Measurements from ENCODE around the gene UBE2N.

UBE2N gene

DNA sequence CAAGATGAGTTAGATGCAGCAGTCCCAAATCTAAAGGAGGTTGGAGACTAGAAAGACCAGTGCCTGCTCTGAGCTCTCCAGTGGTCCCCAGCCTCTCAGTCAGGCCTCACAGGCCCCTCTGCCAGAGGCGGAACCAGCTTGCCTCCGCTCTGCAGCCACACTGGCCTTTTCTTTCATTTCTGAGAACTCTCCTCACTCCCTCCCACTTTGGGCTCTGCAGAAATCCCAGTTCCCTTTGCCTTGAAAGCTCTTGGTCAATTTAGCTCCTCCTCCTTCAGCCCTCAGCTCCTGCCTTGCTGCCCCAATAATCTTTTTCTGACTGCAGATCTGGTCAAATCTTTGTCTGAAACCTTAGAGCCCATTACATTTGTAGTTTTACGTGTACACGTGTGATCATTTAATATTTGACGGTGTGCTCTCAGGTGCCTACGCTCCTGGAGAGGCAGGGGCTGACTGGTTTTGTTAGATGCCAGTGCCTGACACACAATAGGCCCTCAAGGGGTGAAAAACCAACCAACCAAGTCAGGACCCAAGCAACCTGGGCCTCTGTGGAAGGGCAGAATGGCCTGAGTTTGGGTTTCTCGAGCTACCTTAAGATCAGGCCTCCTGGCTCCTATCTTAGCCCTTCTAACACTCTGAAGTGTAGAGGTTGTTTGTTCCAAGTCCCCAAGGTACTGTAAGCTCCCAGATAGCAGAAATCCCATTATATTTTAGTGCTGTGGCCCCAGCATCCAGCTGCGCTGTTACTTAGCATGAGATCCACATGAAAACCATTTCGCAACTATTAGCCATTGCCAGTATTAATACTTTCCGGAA lies 65.1 kb downstream of the UBE2N start:
- H3K79me1 ChIP-seq (ENCODE audit: low read depth, low read length), result peaks cover under 1% of the 10 kb centered on the region
- H3K9ac ChIP-seq (ENCODE audit: low read depth, low read length, poor library complexity), result no peak overlapping the region
- DNase-seq (ENCODE audit: low spot score), result peak; percentile 62
- H3K23ac ChIP-seq (ENCODE audit: low read depth, low read length, poor library complexity), result no peak overlapping the region
- H3K18ac ChIP-seq (ENCODE audit: low read length), result no peak overlapping the region
- H4K91ac ChIP-seq (ENCODE audit: low read depth, low read length, poor library complexity), result no peak overlapping the region
- peak overlapping the region in 1 of 2 donors; percentile 60 for H3K4me3 ChIP-seq (ENCODE audit: low read length in 2 of 2)
- H2AK5ac ChIP-seq (ENCODE audit: low read depth, low read length), result no peak overlapping the region
- H3K27me3 ChIP-seq (ENCODE audit: control insufficient read depth in 3 of 3, insufficient read depth in 3 of 3, low read depth in 1 of 3, low read length in 3 of 3), result no peaks in the 10 kb centered on the region
- no peak overlapping the region for H2BK5ac ChIP-seq (ENCODE audit: low read length)
- no peaks in the 10 kb centered on the region for H3K9me3 ChIP-seq (replicated peaks in 1 of 2; ENCODE audit: control insufficient read depth in 2 of 2, insufficient read depth in 1 of 2, low read depth in 1 of 2, low read length in 2 of 2)
- no peak overlapping the region for H2BK120ac ChIP-seq (ENCODE audit: low read depth, low read length)
- no CpG with 5 or more reads among the region's 10 CpGs for WGBS, 2 donors (ENCODE audit: extremely low coverage in 2 of 2, insufficient read length in 2 of 2, insufficient replicate concordance in 1 of 2)
- H2BK12ac ChIP-seq (ENCODE audit: low read length), result no peak overlapping the region
- no peaks in the 10 kb centered on the region for H3K36me3 ChIP-seq (replicated peaks in 1 of 2; ENCODE audit: control insufficient read depth in 2 of 2, insufficient read depth in 2 of 2, low read length in 2 of 2)
- H3K4ac ChIP-seq (ENCODE audit: low read length), result no peak overlapping the region
- no peak overlapping the region for H3K14ac ChIP-seq (ENCODE audit: low read length)
- no peak overlapping the region for H2BK15ac ChIP-seq (ENCODE audit: low read length)
- peak overlapping the region; percentile 86 for H2AFZ ChIP-seq (ENCODE audit: low read length)
- H3K27ac ChIP-seq (replicated peaks; ENCODE audit: low read length), result peak overlapping the region; percentile 80
- H3K4me2 ChIP-seq (ENCODE audit: insufficient read depth, low read length, poor library complexity, severe bottlenecking), result no peak overlapping the region
- peaks cover 14 to 15% of the 10 kb centered on the region in 2 donors for H3K4me1 ChIP-seq (ENCODE audit: control insufficient read depth in 2 of 2, insufficient read depth in 1 of 2, low read depth in 1 of 2, low read length in 2 of 2)
- no peak overlapping the region for H4K8ac ChIP-seq (ENCODE audit: low read depth, low read length)

DNA sequence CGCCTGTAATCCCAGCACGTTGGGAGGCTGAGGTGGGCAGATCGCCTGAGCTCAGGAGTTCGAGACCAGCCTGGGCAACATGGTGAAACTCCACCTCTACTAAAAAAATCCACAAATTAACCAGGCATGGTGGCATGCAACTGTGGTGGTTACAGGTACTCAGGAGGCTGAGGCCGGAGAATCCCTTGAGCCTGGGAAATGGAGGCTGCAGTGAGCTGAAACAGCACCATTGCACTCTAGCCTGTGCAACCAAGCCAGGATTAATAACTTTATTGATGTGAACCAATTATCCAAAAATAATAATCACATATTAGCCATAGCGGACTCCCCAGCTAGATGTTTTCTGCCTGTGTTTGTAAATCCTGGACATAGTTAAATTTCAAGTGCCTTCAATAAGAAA lies 65.8 kb downstream of the UBE2N start:
- H3K18ac ChIP-seq (ENCODE audit: low read length), result peak overlapping the region; percentile 89
- H2AFZ ChIP-seq (ENCODE audit: low read length), result peak overlapping the region; percentile 86
- no peak overlapping the region for H3K4ac ChIP-seq (ENCODE audit: low read length)
- DNase-seq (ENCODE audit: low spot score), result no peak
- H2AK5ac ChIP-seq (ENCODE audit: low read depth, low read length), result no peak overlapping the region
- H3K4me1 ChIP-seq (ENCODE audit: control insufficient read depth in 2 of 2, insufficient read depth in 1 of 2, low read depth in 1 of 2, low read length in 2 of 2), result peaks cover 14 to 15% of the 10 kb centered on the region in 2 donors
- no peak overlapping the region for H2BK120ac ChIP-seq (ENCODE audit: low read depth, low read length)
- peak overlapping the region; percentile 80 for H3K27ac ChIP-seq (replicated peaks; ENCODE audit: low read length)
- no peak overlapping the region for H2BK12ac ChIP-seq (ENCODE audit: low read length)
- H3K14ac ChIP-seq (ENCODE audit: low read length), result no peak overlapping the region
- H3K9me3 ChIP-seq (replicated peaks in 1 of 2; ENCODE audit: control insufficient read depth in 2 of 2, insufficient read depth in 1 of 2, low read depth in 1 of 2, low read length in 2 of 2), result no peaks in the 10 kb centered on the region
- peak overlapping the region; percentile 3 for H3K4me2 ChIP-seq (ENCODE audit: insufficient read depth, low read length, poor library complexity, severe bottlenecking)
- no peaks in the 10 kb centered on the region for H3K27me3 ChIP-seq (ENCODE audit: control insufficient read depth in 3 of 3, insufficient read depth in 3 of 3, low read depth in 1 of 3, low read length in 3 of 3)
- H4K91ac ChIP-seq (ENCODE audit: low read depth, low read length, poor library complexity), result no peak overlapping the region
- no CpG with 5 or more reads among the region's 6 CpGs for WGBS, 2 donors (ENCODE audit: extremely low coverage in 2 of 2, insufficient read length in 2 of 2, insufficient replicate concordance in 1 of 2)
- H3K9ac ChIP-seq (ENCODE audit: low read depth, low read length, poor library complexity), result no peak overlapping the region
- no peak overlapping the region for H2BK5ac ChIP-seq (ENCODE audit: low read length)
- H3K4me3 ChIP-seq (ENCODE audit: low read length in 2 of 2), result peak overlapping the region in 1 of 2 donors; percentile 60
- H3K79me1 ChIP-seq (ENCODE audit: low read depth, low read length), result no peaks in the 10 kb centered on the region
- no peak overlapping the region for H3K23ac ChIP-seq (ENCODE audit: low read depth, low read length, poor library complexity)
- H3K36me3 ChIP-seq (replicated peaks in 1 of 2; ENCODE audit: control insufficient read depth in 2 of 2, insufficient read depth in 2 of 2, low read length in 2 of 2), result no peaks in the 10 kb centered on the region
- H2BK15ac ChIP-seq (ENCODE audit: low read length), result peak overlapping the region; percentile 55
- peak overlapping the region; percentile 26 for H4K8ac ChIP-seq (ENCODE audit: low read depth, low read length)

DNA sequence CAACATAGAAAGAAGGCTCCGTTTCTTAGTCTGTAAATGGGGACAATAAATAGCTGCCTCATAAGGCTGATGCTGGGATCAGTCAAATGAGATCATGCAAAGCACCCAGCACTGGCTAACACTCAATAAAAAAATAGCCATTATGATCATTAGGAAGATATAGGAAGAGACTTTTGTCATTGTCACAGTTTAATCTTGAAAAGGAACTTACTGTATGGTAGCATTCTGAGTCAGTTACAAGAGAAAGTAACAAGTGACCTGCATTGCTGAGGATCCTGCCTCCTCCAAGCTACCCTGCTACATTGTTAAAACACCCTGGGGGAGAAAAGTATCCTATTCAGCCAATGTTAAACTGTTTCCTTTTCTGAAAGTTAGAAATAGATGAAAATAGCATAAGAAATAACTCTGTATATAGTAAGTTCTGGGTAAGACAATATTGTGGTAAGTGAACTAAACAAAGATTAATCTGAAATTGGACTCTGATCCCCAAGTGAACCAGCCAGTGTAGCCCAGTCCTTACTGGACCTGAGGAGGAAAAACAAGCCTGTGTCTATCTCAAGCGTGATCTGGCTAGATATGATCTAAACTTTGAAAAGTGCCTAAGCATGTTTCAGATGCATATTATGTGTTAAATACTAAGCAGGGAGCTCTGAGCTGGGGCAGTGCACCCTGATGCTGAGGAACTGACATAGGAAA lies 67.6 kb downstream of the UBE2N start:
- no peaks in the 10 kb centered on the region for H3K27me3 ChIP-seq (ENCODE audit: control insufficient read depth in 3 of 3, insufficient read depth in 3 of 3, low read depth in 1 of 3, low read length in 3 of 3)
- no peak for DNase-seq (ENCODE audit: low spot score)
- no CpG with 5 or more reads among the region's 2 CpGs for WGBS, 2 donors (ENCODE audit: extremely low coverage in 2 of 2, insufficient read length in 2 of 2, insufficient replicate concordance in 1 of 2)
- no peak overlapping the region for H2AK5ac ChIP-seq (ENCODE audit: low read depth, low read length)
- no peak overlapping the region for H3K9ac ChIP-seq (ENCODE audit: low read depth, low read length, poor library complexity)
- no peaks in the 10 kb centered on the region for H3K36me3 ChIP-seq (replicated peaks in 1 of 2; ENCODE audit: control insufficient read depth in 2 of 2, insufficient read depth in 2 of 2, low read length in 2 of 2)
- H3K4me1 ChIP-seq (ENCODE audit: control insufficient read depth in 2 of 2, insufficient read depth in 1 of 2, low read depth in 1 of 2, low read length in 2 of 2), result peaks cover 11 to 14% of the 10 kb centered on the region in 2 donors
- no peak overlapping the region for H4K8ac ChIP-seq (ENCODE audit: low read depth, low read length)
- no peak overlapping the region for H3K4me2 ChIP-seq (ENCODE audit: insufficient read depth, low read length, poor library complexity, severe bottlenecking)
- H3K79me1 ChIP-seq (ENCODE audit: low read depth, low read length), result no peaks in the 10 kb centered on the region
- no peak overlapping the region for H4K91ac ChIP-seq (ENCODE audit: low read depth, low read length, poor library complexity)
- no peak overlapping the region for H3K23ac ChIP-seq (ENCODE audit: low read depth, low read length, poor library complexity)
- no peak overlapping the region for H3K18ac ChIP-seq (ENCODE audit: low read length)
- no peak overlapping the region for H2BK12ac ChIP-seq (ENCODE audit: low read length)
- no peak overlapping the region for H3K4me3 ChIP-seq (ENCODE audit: low read length in 2 of 2)
- H2BK15ac ChIP-seq (ENCODE audit: low read length), result no peak overlapping the region
- H3K27ac ChIP-seq (replicated peaks; ENCODE audit: low read length), result no peak overlapping the region
- no peak overlapping the region for H3K14ac ChIP-seq (ENCODE audit: low read length)
- H3K4ac ChIP-seq (ENCODE audit: low read length), result no peak overlapping the region
- H2AFZ ChIP-seq (ENCODE audit: low read length), result peak overlapping the region; percentile 35
- H3K9me3 ChIP-seq (replicated peaks in 1 of 2; ENCODE audit: control insufficient read depth in 2 of 2, insufficient read depth in 1 of 2, low read depth in 1 of 2, low read length in 2 of 2), result no peaks in the 10 kb centered on the region
- no peak overlapping the region for H2BK120ac ChIP-seq (ENCODE audit: low read depth, low read length)
- H2BK5ac ChIP-seq (ENCODE audit: low read length), result no peak overlapping the region

DNA sequence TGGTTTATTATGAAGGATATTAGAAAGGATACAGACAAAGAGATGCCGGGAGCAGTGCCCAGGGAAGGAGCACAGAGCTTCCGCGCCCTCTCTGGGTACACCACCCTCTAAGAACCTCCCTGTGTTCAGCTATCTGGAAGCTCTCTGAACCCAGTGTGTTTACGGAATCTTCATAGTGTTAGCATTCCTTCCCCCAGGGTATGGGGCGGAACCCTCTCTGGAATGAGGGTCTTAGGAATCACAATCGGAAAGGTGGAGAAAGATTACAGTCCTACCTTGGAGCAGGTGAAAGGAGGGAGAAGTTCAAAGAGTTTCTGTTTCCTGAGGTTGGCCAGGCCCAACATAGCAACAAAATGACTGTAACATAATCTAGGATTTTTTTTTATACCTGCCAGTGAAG lies 70.8 kb downstream of the UBE2N start:
- Histone ChIP-seq H2AFZ (ENCODE audit: low read length) (no peak overlapping the region), H3K18ac (ENCODE audit: low read length) (no peak overlapping the region), H3K27ac (replicated peaks; ENCODE audit: low read length) (no peak overlapping the region), H3K36me3 (replicated peaks in 1 of 2; ENCODE audit: control insufficient read depth in 2 of 2, insufficient read depth in 2 of 2, low read length in 2 of 2) (no peaks in the 10 kb centered on the region), H2BK5ac (ENCODE audit: low read length) (no peak overlapping the region), H4K8ac (ENCODE audit: low read depth, low read length) (no peak overlapping the region), H3K9ac (ENCODE audit: low read depth, low read length, poor library complexity) (no peak overlapping the region), H3K9me3 (replicated peaks in 1 of 2; ENCODE audit: control insufficient read depth in 2 of 2, insufficient read depth in 1 of 2, low read depth in 1 of 2, low read length in 2 of 2) (no peaks in the 10 kb centered on the region), H3K14ac (ENCODE audit: low read length) (no peak overlapping the region), H2BK15ac (ENCODE audit: low read length) (no peak overlapping the region), H2BK120ac (ENCODE audit: low read depth, low read length) (no peak overlapping the region), H3K4me2 (ENCODE audit: insufficient read depth, low read length, poor library complexity, severe bottlenecking) (no peak overlapping the region), H3K23ac (ENCODE audit: low read depth, low read length, poor library complexity) (no peak overlapping the region), H3K4me1 (ENCODE audit: control insufficient read depth in 2 of 2, insufficient read depth in 1 of 2, low read depth in 1 of 2, low read length in 2 of 2) (peaks cover 2 to 5% of the 10 kb centered on the region in 2 donors), H3K79me1 (ENCODE audit: low read depth, low read length) (no peaks in the 10 kb centered on the region), H3K27me3 (ENCODE audit: control insufficient read depth in 3 of 3, insufficient read depth in 3 of 3, low read depth in 1 of 3, low read length in 3 of 3) (no peaks in the 10 kb centered on the region), H4K91ac (ENCODE audit: low read depth, low read length, poor library complexity) (no peak overlapping the region), H2AK5ac (ENCODE audit: low read depth, low read length) (no peak overlapping the region), H2BK12ac (ENCODE audit: low read length) (no peak overlapping the region), H3K4me3 (ENCODE audit: low read length in 2 of 2) (no peak overlapping the region), H3K4ac (ENCODE audit: low read length) (no peak overlapping the region)
- DNase-seq (ENCODE audit: low spot score), result no peak
- WGBS, 2 donors (ENCODE audit: extremely low coverage in 2 of 2, insufficient read length in 2 of 2, insufficient replicate concordance in 1 of 2), result no CpG with 5 or more reads among the region's 6 CpGs

All from neuronal stem cell (in vitro differentiated cells).